Dendritic cell treated with granulocyte-macrophage colony-stimulating factor and Interleukin-4, amounts not matched to agents 40 ng/mL and 50 ng/mL, for 4 days (primary cell): Measurements from ENCODE around the gene HELQ.
"Not testable (repeated sequence)": the region's sequence is repeated elsewhere in the genome, so short reads cannot be mapped to it uniquely, and the experiment has no call there.

ENCODE experiments used
- H3K27ac Mint-ChIP-seq: one replicate; pipeline ENCODE4 v1.8.0; 2022; ENCODE audit warnings: mild to moderate bottlenecking, mixed read lengths
- H3K27me3 Mint-ChIP-seq: one replicate; pipeline ENCODE4 v1.8.0; 2022; ENCODE audit warnings: mild to moderate bottlenecking, mixed read lengths
- H3K36me3 Mint-ChIP-seq: one replicate; pipeline ENCODE4 v1.8.0; 2022; ENCODE audit warnings: low read depth, mixed read lengths
- H3K4me1 Mint-ChIP-seq: one replicate; pipeline ENCODE4 v1.8.0; 2022; ENCODE audit warnings: low read depth, mixed read lengths
- H3K4me3 Mint-ChIP-seq: one replicate; pipeline ENCODE4 v1.8.0; 2022; ENCODE audit warnings: mild to moderate bottlenecking, moderate library complexity, mixed read lengths
- H3K9me3 Mint-ChIP-seq: one replicate; pipeline ENCODE4 v1.8.0; 2022; ENCODE audit warnings: mixed read lengths
- intact Hi-C: fragments of 100-400 bp; cut with micrococcal nuclease; formaldehyde crosslinking; loops from one replicate; pipeline ENCODE4 v1.15.0; 2022

Gene HELQ

GRCh38 chr4:83408908-83409307 lies 46.7 kb downstream of the HELQ start:
- intact Hi-C loops = no loop called here
- no peaks in the 10 kb centered on the region for H3K4me1 Mint-ChIP-seq
- H3K27me3 Mint-ChIP-seq = no peaks in the 10 kb centered on the region
- peaks cover 40% of the 10 kb centered on the region for H3K36me3 Mint-ChIP-seq
- no peaks in the 10 kb centered on the region for H3K9me3 Mint-ChIP-seq
- H3K27ac Mint-ChIP-seq = no peak overlapping the region
- H3K4me3 Mint-ChIP-seq = no peak overlapping the region

GRCh38 chr4:83405844-83406816 lies 49.5 kb downstream of the HELQ start:
- no peaks in the 10 kb centered on the region for H3K27me3 Mint-ChIP-seq
- H3K4me1 Mint-ChIP-seq = no peaks in the 10 kb centered on the region
- no peak overlapping the region for H3K4me3 Mint-ChIP-seq
- H3K9me3 Mint-ChIP-seq = no peaks in the 10 kb centered on the region
- intact Hi-C loops = no loop called here
- H3K36me3 Mint-ChIP-seq = peaks cover 26% of the 10 kb centered on the region
- H3K27ac Mint-ChIP-seq = no peak overlapping the region

GRCh38 chr4:83398158-83398557 lies 57.5 kb downstream of the HELQ start:
- H3K27me3 Mint-ChIP-seq, H3K36me3 Mint-ChIP-seq, H3K27ac Mint-ChIP-seq, H3K4me1 Mint-ChIP-seq, H3K4me3 Mint-ChIP-seq, intact Hi-C loops: not testable (repeated sequence)
- H3K9me3 Mint-ChIP-seq = peaks cover 11% of the 10 kb centered on the region

- H3K4me3 Mint-ChIP-seq = no peak overlapping the region
- H3K4me1 Mint-ChIP-seq = no peaks in the 10 kb centered on the region
- intact Hi-C loops = no loop called here
- no peaks in the 10 kb centered on the region for H3K36me3 Mint-ChIP-seq
- H3K27ac Mint-ChIP-seq = no peak overlapping the region
- H3K27me3 Mint-ChIP-seq = no peaks in the 10 kb centered on the region
- peaks cover 11% of the 10 kb centered on the region for H3K9me3 Mint-ChIP-seq
Observed at GRCh38 chr4:83393908-83394307, 61.7 kb downstream of the HELQ start.

- no peaks in the 10 kb centered on the region for H3K4me1 Mint-ChIP-seq
- peaks cover 3% of the 10 kb centered on the region for H3K9me3 Mint-ChIP-seq
- intact Hi-C loops = no loop called here
- no peaks in the 10 kb centered on the region for H3K27me3 Mint-ChIP-seq
- H3K4me3 Mint-ChIP-seq = no peak overlapping the region
- H3K27ac Mint-ChIP-seq = no peak overlapping the region
- no peaks in the 10 kb centered on the region for H3K36me3 Mint-ChIP-seq
Observed at GRCh38 chr4:83392562-83392961, 63.1 kb downstream of the HELQ start.

- Mint-ChIP-seq H3K36me3 (no peaks in the 10 kb centered on the region), H3K27ac (no peak overlapping the region), H3K27me3 (no peaks in the 10 kb centered on the region), H3K4me1 (no peaks in the 10 kb centered on the region), H3K4me3 (no peak overlapping the region), H3K9me3 (peaks cover 5% of the 10 kb centered on the region)
- intact Hi-C loops = no loop called here
Observed at GRCh38 chr4:83390944-83391343, 64.7 kb downstream of the HELQ start.

GRCh38 chr4:83389756-83390505 lies 65.7 kb downstream of the HELQ start:
- H3K27ac Mint-ChIP-seq = no peak overlapping the region
- peaks cover 5% of the 10 kb centered on the region for H3K4me1 Mint-ChIP-seq
- peaks cover 12% of the 10 kb centered on the region for H3K9me3 Mint-ChIP-seq
- H3K4me3 Mint-ChIP-seq = no peak overlapping the region
- no peaks in the 10 kb centered on the region for H3K36me3 Mint-ChIP-seq
- no peaks in the 10 kb centered on the region for H3K27me3 Mint-ChIP-seq
- intact Hi-C loops = no loop called here

GRCh38 chr4:83389037-83389720 lies 66.4 kb downstream of the HELQ start:
- Mint-ChIP-seq H3K27ac (no peak overlapping the region), H3K4me3 (no peak overlapping the region)
- intact Hi-C loops = no loop called here

GRCh38 chr4:83388313-83388676 lies 67.3 kb downstream of the HELQ start:
- H3K9me3 Mint-ChIP-seq = peaks cover 23% of the 10 kb centered on the region
- intact Hi-C loops = no loop called here
- no peak overlapping the region for H3K4me3 Mint-ChIP-seq
- peaks cover 5% of the 10 kb centered on the region for H3K4me1 Mint-ChIP-seq
- H3K36me3 Mint-ChIP-seq = no peaks in the 10 kb centered on the region
- no peaks in the 10 kb centered on the region for H3K27me3 Mint-ChIP-seq
- no peak overlapping the region for H3K27ac Mint-ChIP-seq

More at GRCh38 chr4:83389037-83389720, 66.4 kb downstream of the HELQ start:
- peaks cover 16% of the 10 kb centered on the region for H3K9me3 Mint-ChIP-seq
- no peaks in the 10 kb centered on the region for H3K27me3 Mint-ChIP-seq
- no peaks in the 10 kb centered on the region for H3K36me3 Mint-ChIP-seq
- peaks cover 5% of the 10 kb centered on the region for H3K4me1 Mint-ChIP-seq

GRCh38 chr4:83387476-83388312 lies 67.9 kb downstream of the HELQ start:
- no peak overlapping the region for H3K27ac Mint-ChIP-seq
- no peaks in the 10 kb centered on the region for H3K36me3 Mint-ChIP-seq
- peaks cover 5% of the 10 kb centered on the region for H3K4me1 Mint-ChIP-seq
- no peaks in the 10 kb centered on the region for H3K27me3 Mint-ChIP-seq
- H3K9me3 Mint-ChIP-seq = peaks cover 23% of the 10 kb centered on the region
- H3K4me3 Mint-ChIP-seq = no peak overlapping the region
- intact Hi-C loops = no loop called here

- intact Hi-C loops = no loop called here
- Mint-ChIP-seq H3K36me3 (no peaks in the 10 kb centered on the region), H3K27ac (no peak overlapping the region), H3K27me3 (no peaks in the 10 kb centered on the region), H3K4me1 (peaks cover 5% of the 10 kb centered on the region), H3K9me3 (peaks cover 23% of the 10 kb centered on the region), H3K4me3 (no peak overlapping the region)
Observed at GRCh38 chr4:83387012-83387411, 68.6 kb downstream of the HELQ start.

GRCh38 chr4:83382850-83383249 lies 72.8 kb downstream of the HELQ start:
- peaks cover 34% of the 10 kb centered on the region for H3K9me3 Mint-ChIP-seq
- H3K27me3 Mint-ChIP-seq = peaks cover 5% of the 10 kb centered on the region
- H3K36me3 Mint-ChIP-seq = no peaks in the 10 kb centered on the region
- H3K4me1 Mint-ChIP-seq = peaks cover 18% of the 10 kb centered on the region
- H3K27ac Mint-ChIP-seq = no peak overlapping the region
- intact Hi-C loops = no loop called here
- no peak overlapping the region for H3K4me3 Mint-ChIP-seq

- Mint-ChIP-seq H3K36me3 (no peaks in the 10 kb centered on the region), H3K4me3 (no peak overlapping the region), H3K27me3 (peaks cover 11% of the 10 kb centered on the region), H3K27ac (peak overlapping the region; percentile 17), H3K9me3 (peaks cover 44% of the 10 kb centered on the region), H3K4me1 (peaks cover 20% of the 10 kb centered on the region)
- intact Hi-C loops = no loop called here
Observed at GRCh38 chr4:83381173-83381572, 74.5 kb downstream of the HELQ start.
